HG03575 (cell line): Measurements from ENCODE around the gene MTUS2.

ENCODE experiments used
- ATAC-seq: cut with Tn5 transposase; IDR thresholded peaks from one replicate; pipeline ENCODE4 v1.9.1; 2021; ENCODE audit not compliant: unreplicated experiment, insufficient number of reproducible peaks, low FRiP score; ENCODE audit errors: extremely low read depth

Gene MTUS2

GRCh38 chr13:29476046-29476445 is 655.9 kb downstream of the MTUS2 start:
- ATAC-seq = no peak

DNA sequence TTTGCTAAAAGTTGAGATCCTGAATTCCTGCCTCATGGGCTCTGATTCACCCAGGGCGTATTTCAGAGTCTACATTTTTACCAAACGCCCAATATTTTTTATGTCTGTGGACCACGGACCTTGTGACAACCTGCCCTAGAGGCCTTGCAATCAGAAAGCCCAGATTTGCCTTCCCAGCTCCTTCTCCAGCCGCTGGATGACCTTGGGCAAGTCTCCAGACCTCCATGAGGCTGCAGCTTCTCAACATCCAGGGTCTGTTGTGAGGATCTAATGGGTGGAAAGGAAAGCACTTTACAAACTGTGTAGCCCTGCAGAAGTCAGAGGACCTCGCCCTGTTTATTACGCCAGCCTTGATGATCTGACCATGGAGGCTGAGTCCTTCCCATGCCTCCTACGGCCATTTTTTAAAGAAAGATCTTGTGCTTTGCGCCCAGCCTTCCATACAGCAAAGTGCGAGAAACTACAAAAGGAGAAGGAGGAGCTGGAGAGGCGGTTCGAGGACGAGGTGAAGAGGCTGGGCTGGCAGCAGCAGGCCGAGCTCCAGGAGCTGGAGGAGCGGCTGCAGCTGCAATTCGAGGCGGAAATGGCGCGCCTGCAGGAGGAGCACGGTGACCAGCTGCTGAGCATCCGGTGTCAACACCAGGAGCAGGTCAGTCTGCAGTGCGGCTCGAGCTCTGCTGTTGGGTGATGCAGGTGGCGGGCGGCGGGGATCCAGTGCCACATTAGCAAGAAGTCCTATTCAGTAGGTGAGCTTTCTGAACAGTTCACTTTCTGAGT is 659.8 kb downstream of the MTUS2 start:
- no peak for ATAC-seq

- no peak for ATAC-seq
These were observed 660.9 kb downstream of the MTUS2 start for GRCh38 chr13:29480893-29481525.

GRCh38 chr13:29481603-29482002 is 661.5 kb downstream of the MTUS2 start:
- ATAC-seq = no peak

- no peak for ATAC-seq
These were observed 662.4 kb downstream of the MTUS2 start for GRCh38 chr13:29482504-29482903.

DNA sequence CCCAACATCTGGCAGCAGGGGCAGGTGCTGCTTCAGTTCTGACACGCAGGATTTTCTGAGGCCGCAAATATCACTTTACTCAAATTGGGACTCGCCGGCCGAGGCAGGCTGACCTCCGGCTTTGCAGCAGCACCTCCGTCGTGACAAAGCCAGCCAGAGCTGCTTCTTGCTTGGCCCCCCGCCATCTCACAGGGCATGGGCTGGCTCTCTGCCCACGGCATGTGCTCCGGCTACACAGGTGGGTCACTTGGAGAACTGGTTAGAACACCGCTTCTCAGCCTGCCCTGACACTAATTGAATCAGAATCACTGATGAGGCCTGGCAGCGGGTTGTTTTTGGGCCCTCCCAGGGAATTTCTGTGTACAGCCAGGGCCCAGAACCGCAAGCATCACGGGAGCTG is 663.1 kb downstream of the MTUS2 start:
- ATAC-seq = no peak

DNA sequence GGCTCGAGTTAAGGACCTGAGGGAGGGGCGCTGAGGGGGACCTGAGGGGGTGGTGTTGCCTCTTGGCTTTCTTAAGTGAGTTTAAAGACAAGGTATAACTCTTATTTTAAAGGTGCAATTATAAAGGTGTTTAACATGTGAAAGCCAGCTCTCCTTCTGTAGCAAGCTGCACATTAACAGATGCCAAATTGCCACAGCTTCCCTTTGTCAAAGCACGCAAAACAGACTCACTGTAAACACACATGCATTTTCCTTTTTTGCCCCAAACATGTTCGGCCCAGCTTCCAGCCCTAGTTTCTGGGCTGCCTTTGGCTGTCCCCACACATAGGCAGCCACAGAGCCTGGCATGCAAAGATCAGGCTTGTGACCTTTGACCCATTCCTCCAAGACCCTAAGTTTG is 663.5 kb downstream of the MTUS2 start:
- no peak for ATAC-seq

DNA sequence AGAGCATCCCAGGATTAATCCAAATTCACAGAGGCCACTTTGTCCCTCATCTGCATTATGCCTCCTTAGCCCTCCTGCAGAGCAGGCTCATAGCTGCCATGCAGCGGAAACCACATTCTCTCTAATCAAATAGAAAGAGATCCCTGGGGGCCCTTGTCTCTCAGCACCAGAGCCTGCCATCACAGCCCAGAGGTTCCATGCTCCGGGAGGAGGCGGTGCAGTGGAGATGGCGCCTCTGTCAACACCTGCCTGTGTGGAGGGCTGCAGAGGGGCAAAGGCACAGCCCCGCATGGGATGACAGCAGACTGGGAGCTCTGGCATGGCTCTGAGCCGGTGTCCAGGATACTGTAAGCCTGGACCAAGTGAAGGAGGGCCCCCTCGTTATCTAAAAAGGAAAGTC is 664.1 kb downstream of the MTUS2 start:
- ATAC-seq = no peak

DNA sequence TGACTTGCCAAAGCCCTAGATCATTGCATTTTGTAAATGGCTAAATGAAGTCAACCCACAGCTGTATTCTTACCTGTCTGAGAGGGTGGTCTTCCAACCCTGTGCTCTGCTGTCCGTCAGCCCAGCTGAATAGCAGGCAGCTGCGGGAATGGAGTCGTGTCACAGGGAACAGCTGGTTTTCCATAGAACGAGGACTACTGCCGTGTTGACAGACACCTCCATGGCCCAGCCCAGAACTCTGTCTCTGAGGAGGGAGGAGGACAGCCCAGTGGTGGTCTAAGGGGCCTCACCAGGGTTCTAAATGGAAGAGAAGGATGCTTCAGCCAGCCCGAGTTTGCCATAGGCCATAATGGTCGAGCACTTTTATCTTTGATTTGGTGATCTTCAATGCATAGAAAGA is 664.7 kb downstream of the MTUS2 start:
- no peak for ATAC-seq

- ATAC-seq = no peak
These were observed 666.4 kb downstream of the MTUS2 start for GRCh38 chr13:29486551-29486950.

- ATAC-seq = no peak
These were observed 667.6 kb downstream of the MTUS2 start for GRCh38 chr13:29487466-29488454.

GRCh38 chr13:29489650-29490560 is 669.8 kb downstream of the MTUS2 start:
- no peak for ATAC-seq

DNA sequence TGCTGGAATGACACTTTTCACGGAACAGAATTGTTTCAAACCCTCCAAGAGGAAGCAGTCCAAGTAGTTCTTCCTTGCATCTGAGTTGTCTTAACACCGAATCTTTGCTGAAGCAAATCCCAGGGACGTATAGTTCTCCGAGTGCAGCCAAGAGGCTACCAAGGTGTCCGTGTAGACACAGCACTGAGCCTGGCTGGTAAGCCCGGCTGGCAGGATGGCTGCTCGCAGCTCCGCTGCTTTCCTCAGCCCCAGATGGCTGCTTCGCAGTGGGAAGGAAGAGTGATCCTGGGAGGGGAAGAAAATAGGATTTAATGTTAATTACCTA is 670.4 kb downstream of the MTUS2 start:
- ATAC-seq = no peak

DNA sequence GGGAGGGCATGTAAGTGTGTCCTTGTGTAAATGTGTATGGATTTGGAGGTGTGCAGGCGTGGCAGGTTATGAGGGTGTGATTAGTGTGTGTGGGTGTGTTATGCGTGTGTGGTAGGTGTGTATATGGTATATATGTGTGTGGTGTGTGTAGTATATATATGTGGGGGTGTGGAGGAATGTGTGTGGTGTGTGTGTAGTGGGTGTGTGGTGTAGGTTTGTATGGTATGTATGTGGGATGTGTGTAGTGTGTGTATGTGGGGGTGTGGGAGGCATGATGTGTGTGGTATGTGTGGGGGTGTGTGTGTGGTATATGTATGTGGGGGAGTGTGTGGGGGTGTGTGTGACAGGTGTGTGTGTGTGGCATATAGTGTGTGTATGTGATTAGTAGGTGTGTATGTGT is 671.1 kb downstream of the MTUS2 start:
- ATAC-seq = no peak

- no peak for ATAC-seq
These were observed 673.7 kb downstream of the MTUS2 start for GRCh38 chr13:29493796-29494195.

- ATAC-seq = no peak
These were observed 674.4 kb downstream of the MTUS2 start for GRCh38 chr13:29494520-29494919.

DNA sequence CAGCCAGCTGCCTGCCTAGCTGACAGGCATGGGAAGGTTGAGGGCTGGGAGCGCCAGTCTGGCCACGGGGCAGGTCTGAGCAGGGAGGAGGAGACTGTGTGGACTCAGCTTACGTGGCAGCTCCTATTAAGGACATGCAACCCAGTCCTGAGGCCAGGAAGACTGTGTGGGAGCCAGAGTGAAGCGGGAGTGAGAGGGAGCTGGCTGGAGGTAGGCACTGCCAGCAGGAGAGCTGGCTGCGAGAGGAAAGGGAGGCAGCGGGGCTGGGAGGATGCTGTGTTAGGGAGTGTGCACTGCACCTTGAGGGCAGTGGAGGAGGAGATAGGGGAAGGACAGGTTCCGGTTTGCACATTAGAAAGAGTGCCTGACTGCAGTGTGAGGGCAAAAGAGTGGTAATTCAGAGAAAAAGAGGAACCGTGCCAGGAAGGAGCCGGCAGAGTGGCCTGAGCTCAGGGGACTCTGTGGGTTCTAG is 676.1 kb downstream of the MTUS2 start:
- ATAC-seq = no peak

DNA sequence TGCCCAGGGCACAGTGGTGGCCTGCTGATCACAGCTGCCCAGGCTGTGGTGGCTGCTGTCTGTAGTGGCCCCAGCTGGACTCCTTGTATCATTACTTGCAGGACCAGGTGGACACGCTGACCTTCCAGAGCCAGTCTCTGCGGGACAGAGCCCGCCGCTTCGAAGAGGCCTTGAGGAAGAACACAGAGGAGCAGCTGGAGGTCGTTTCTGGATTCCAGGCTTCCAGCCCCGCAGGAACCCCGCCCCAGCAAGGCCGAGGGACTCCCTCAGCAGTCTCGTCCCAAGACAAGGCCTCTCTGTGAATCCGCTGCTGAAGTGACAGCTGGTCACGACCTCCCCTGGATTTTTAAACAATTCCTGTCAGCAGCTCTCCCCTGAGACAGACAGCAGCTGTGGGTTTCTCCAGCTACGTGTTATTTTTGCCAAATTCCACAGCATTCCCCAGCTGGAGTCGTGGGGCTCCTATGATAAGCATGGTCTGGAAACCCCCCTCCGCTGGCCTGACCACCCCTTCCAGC is 677.1 kb downstream of the MTUS2 start:
- ATAC-seq = no peak
